GM21723 (cell line): ENCODE data around the gene TOGARAM2.
"Not testable (repeated sequence)": the region's sequence is repeated elsewhere in the genome, so short reads cannot be mapped to it uniquely, and the experiment has no call there.

Source experiments
- ATAC-seq: cut with Tn5 transposase; IDR thresholded peaks from one replicate; pipeline ENCODE4 v1.9.1; 2021; ENCODE audit warnings: mild to moderate bottlenecking, moderate library complexity; ENCODE audit not compliant: unreplicated experiment

TOGARAM2 gene

GRCh38 chr2:28976584-28976983, 4.5 kb upstream of the TOGARAM2 start:
- no peak for ATAC-seq

DNA sequence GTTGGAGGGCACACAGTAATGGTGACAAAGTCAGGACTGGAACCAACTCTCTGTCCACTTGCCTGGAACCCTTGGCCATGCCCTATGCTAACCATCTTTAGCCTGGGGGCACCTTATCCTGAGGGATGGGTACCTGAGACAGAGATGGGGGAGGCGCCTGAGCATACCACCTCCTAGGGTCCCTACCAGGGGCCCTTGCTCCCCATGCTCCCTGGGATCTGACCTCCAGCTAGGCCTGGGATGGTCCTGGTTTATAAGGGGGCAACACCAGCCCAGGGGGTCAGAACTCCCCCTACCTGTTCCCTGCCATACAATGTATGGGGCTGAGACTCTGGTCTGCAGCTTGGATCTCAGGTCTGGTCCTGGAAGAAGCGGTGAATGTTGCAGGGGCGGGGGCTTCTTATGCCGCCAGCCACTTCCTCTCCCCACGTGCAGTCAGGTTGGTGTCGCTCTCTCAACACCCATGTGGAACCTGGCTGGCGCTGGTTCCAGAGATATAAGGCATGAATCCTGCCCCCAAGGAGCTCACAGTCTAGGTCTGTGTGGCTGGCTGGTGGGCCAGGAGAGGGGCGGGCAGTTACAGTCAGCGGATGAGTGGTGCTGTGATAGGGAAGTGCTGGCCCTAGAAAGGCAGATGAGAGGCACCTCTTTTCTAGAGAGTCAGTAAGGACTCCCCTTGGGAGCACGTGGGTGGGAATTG, 3.8 kb upstream of the TOGARAM2 start:
- ATAC-seq, result no peak

DNA sequence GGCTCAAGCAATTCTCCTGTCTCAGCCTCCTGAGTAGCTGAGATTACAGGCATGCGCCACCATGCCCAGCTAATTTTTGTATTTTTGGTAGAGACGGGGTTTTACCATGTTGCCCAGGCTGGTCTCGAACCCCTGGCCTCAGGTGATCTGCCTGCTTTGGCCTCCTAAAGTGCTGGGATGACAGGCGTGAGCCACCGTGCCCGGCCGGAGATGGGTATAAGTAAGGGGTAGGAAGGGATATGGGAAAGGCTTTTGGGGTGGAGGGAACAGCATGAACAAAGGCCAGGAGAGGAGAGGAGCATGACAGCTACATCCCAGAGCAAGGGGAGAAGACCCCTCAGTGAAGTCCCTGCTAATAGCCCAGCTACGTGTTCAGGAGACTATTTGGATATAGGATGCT, 3.1 kb upstream of the TOGARAM2 start:
- ATAC-seq, result not testable (repeated sequence)

- ATAC-seq, result no peak
These were observed 2.5 kb upstream of the TOGARAM2 start for GRCh38 chr2:28978606-28979005.

DNA sequence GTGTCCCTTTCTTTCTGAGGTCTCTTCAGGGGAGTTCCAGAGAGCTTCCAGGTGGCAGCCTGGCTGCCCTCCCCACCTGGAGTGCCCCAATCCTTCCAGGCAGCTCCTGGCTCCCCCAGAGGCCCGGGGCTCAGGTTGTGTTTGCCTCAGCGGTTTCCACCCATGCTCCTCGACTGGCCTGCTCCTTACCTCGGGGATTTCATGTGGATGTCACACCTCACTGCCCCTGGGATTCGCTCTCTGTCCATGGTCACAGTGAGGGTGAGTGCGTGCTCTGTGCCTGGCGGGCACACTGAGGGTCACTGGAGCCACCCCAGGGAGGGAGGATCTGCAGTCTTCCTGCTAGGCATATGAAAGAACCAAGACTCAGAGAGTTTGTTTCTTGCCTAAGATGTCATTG, 2.1 kb upstream of the TOGARAM2 start:
- ATAC-seq, result no peak

- ATAC-seq, result no peak
These were observed 1.3 kb upstream of the TOGARAM2 start for GRCh38 chr2:28979576-28980366.

GRCh38 chr2:28980368-28981015, 606 bp upstream of the TOGARAM2 start:
- no peak for ATAC-seq

- ATAC-seq, result no peak
These were observed 700 bp downstream of the TOGARAM2 start for GRCh38 chr2:28981620-28982376.

GRCh38 chr2:28982381-28982950, 1.4 kb downstream of the TOGARAM2 start:
- no peak for ATAC-seq

DNA sequence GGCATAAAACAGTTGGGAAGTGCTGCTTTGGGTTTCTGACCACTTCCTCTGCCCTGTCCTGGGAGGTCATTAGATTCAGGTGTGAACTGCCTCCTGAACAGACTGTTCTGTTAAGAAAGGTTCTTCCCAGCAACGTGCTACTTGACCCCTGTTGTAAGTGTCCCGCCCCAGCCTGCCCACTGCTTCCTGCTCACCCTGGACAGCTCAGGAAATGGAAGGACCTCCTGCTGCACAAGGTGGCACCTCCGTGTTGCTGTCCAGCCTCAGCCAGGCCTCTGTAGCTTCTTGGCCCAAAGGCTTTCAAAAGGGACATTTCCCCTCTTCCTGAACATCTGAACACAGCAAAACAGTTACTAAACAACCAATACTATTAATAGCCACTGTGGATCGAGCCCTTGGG, 5.3 kb downstream of the TOGARAM2 start:
- no peak for ATAC-seq

DNA sequence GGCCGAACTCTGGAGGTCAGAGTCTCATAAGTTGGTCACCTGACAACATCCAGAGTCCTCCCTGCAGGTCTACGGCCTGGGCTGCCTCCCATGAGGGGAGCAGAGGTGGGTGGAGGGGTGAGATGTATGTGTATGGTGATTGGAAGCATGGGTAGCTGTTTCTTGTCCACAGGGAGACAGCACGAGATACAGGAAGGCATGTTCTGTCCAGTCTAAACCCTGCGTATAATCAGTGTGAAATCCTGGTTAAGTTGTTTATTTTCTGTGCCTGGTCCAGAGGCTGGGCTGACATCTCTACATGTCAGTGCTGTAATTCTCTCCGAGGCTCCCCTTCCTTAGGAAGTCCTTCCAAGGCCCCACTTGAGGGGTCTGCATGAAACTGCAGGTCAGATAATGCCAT, 8.9 kb downstream of the TOGARAM2 start:
- no peak for ATAC-seq

- ATAC-seq, result no peak
These were observed 9.3 kb downstream of the TOGARAM2 start for GRCh38 chr2:28990445-28990844.

GRCh38 chr2:28991021-28991420, 9.9 kb downstream of the TOGARAM2 start:
- no peak for ATAC-seq

GRCh38 chr2:28991460-28991859, 10.4 kb downstream of the TOGARAM2 start:
- ATAC-seq, result no peak

DNA sequence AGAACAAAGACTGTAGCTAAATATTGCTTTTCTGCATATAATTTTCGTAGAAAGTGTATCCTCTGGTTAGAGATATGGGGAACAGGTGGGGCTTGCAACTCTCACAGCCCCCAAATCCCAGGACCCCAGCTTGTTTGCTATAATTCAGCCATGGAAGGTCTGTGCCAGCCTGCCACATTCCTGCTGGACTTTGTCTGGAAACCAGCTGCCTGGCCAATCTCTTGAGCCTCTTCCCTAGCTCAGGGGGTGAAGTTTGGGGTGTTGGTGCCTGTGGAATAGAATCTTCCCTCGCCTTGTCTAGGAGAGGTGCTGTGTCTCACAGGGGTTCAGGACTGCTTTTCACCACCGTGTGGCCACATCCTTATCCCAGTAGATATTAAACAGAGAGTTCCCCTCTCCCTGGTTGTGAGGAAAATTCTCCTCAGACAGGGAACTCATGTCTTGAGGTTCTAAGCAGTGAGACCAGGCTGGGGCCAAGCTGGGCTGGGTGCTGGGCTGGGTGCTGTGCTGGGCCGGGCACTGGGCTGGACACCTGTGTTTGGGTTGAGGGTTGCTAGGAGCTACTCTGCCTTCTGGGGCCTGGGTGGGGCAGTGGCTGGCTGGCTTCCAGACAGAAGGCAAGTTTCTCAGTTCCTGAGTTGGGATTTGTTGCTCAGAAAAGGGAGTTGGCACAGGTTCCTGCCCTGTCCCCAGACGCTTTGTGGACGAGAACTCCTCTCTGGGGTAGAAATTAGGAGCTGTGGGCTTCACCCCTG, 12.3 kb downstream of the TOGARAM2 start:
- no peak for ATAC-seq

DNA sequence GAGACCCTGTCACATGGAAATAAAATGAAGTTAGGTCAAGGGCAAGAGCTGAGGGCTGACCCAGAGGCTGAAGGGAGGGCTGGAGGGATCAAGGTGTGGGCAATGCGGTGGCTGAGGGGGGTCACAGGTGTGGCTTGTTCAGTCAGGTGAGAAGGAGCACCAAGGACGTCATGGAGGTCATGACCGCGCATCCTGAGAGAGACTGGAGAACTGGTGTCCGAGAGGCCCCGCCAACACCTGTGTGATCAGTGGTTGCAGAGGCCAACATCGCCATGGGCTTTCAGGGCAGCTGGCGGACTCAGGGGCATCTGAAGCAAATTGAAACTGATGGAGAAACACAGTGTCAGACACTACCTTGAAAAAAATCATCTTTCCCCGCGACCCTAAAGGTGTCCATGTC, 13.0 kb downstream of the TOGARAM2 start:
- no peak for ATAC-seq

DNA sequence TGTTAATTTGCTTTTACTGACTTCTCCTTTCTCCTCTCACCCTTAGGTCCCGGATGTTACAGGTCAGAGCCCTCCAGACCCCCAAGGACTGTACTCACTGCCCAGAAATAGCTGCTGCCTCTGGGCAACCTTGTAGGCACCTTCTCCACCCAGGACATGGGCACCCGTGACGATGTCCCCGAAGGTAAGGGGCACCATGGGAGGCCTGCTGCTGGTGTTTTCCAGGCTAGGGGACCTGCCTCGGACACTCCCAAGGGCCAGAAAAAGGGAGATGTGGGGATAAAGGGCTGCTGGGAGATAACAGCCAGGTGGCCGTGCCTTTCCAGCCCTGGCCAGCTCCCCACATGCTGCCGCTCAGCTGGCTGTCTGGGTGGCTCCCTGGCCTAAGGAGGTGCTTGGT, 13.6 kb downstream of the TOGARAM2 start:
- ATAC-seq, result no peak

DNA sequence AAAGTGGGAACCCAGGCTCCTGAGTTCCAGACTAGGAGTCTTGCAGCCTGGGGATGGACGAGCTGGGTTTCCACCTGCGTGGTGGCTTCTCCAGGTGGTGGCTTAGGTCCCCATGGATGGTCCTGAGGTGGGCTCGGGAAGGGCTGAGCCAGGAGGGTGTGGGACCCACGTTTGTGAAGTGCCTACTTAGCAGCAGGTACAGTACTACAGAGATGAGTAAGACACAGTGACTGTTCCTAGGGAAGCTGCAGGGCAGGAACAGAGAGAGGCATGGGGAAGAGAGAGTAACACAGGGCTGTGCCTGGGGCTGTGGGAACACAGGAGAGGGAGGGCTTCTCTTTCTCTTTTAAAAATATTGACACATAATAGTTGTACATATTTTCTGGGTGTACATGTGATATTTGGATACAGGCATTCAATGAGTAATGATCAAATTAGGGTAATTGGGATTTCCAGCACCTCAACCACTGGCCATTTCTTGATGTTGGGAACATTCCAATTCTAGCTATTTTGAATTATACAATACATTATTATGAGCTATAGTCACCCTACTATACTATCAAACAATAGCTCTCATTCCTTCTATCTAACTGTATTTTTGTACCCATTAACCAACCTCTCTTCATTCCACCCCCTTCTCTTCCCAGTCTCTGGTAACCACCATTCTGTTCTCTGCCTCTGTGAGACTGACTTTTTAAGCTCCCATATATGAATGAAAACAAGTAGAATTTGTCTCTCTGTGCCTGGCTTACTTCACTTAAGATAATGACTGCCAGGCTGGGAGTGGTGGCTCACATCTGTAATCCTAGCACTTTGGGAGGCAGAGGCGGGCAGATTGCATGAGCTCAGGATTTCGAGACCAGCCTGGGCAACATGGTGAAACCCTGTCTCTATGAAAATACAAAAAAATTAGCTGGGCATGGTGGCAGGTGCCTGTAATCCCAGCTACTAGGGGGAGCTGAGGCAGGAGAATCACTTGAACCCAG, 15.0 kb downstream of the TOGARAM2 start:
- ATAC-seq, result no peak

DNA sequence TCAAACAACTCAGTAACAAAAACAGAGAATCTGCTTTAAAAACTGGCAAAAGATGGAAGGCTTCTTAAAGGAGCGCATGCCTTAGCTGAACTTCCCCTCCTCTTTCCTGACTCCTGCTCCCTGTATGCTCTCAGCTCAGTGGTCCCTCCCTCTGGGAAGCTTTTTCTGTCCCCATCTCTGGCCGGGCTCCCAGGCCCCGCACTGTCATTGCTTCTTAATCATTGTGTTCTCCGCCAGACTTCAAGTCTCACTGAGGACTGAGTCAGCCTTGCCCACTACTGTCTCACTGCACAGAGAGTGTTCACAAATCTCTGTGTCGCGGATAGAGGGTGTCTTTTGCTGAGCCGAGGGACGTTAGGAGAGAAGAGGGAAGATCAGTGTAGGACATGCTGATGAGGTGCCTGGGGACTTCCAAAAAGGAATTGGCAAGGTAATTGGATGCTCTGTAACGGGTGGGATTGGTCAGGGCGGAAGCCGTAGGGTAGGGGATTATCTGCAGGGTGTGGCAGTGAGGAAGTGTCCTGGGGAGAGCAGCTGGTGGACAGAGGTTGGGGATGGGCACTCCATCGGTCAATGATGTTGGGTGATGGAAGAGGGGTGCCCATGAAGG, 16.2 kb downstream of the TOGARAM2 start:
- ATAC-seq, result no peak
